AG09309 (cell line): ENCODE results near the gene PPP1R16B.

Experiments
- DNase-seq: peaks from one replicate; pipeline ENCODE4 v3.0.0-alpha.2; 2010; ENCODE audit warnings: low read depth
- H3K4me3 ChIP-seq: 2 replicates; pipeline ENCODE4 v1.5.1; 2011; ENCODE audit warnings: mild to moderate bottlenecking, low read depth, low read length, moderate library complexity; ENCODE audit not compliant: control insufficient read depth
- TF ChIP-seq, protein P1 (sequence below): IDR thresholded peaks from 2 replicates; pipeline ENCODE4 v1.5.1; 2011; ENCODE audit warnings: mild to moderate bottlenecking, low read depth, low read length, inconsistent platforms; ENCODE audit not compliant: insufficient read depth, control insufficient read depth; ENCODE audit errors: missing control alignments

The PPP1R16B gene

DNA sequence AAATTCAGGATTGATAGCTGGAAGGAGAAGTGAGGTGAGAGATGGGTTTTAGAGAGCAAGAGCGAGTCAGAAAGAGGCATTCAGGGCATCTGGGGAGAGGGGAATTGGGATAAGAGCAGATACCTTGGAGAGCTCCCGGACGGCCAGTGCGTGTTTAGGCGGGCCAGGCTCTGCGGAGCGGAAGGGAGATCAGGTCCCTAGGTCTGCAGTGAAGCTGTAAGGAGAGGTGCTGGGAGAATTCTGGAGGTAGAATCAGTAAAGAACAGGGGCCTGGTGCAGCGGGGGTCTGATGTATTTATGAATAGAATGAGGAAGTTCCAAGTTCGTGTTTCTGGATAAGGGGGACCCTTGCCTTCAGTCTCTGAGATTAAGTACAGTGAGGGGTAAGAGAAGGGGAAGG, 73.4 kb downstream of the PPP1R16B start:
- TF ChIP-seq, protein P1, sequence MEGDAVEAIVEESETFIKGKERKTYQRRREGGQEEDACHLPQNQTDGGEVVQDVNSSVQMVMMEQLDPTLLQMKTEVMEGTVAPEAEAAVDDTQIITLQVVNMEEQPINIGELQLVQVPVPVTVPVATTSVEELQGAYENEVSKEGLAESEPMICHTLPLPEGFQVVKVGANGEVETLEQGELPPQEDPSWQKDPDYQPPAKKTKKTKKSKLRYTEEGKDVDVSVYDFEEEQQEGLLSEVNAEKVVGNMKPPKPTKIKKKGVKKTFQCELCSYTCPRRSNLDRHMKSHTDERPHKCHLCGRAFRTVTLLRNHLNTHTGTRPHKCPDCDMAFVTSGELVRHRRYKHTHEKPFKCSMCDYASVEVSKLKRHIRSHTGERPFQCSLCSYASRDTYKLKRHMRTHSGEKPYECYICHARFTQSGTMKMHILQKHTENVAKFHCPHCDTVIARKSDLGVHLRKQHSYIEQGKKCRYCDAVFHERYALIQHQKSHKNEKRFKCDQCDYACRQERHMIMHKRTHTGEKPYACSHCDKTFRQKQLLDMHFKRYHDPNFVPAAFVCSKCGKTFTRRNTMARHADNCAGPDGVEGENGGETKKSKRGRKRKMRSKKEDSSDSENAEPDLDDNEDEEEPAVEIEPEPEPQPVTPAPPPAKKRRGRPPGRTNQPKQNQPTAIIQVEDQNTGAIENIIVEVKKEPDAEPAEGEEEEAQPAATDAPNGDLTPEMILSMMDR, result no peak
- no peak for DNase-seq
- no peak overlapping the region for H3K4me3 ChIP-seq

DNA sequence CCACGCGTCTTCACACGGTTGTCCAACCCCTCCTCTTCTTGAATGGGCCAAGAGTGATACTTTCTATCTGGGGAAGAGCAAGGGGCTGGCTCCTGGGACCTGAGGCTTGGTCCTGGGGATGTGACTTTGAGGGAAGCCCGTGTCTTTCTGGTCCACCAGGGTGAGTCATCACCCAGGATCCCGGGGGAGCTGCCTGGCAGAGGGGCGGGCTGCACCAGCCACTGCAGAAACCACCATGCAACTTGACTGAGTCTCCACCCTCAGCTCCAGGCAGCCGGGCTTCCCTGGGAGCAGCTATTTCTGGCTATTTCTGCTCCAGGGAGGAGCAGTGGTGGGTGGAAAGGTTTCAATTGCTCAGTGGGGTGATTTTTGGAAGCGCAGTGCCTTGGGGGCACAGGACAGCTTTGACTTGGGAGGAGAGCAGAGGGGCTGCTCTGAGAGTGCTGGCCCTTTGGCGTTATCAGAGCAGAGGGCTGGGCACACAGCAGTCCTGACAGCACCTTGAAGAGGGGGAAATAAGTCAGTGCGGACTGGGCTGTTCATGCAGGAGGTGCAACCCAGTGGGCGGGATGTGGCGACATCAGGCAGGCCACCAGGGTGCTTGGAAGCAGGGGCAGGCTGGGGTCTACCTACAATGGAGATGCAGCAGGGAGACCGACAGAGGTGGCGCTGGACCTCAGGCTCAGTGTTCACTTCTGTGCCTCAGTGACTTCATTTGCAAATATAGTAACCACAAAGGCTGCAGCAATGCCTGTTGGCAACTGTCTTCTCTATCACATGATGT, 75.6 kb downstream of the PPP1R16B start:
- DNase-seq, result no peak
- TF ChIP-seq, protein P1, result no peak
- no peak overlapping the region for H3K4me3 ChIP-seq

DNA sequence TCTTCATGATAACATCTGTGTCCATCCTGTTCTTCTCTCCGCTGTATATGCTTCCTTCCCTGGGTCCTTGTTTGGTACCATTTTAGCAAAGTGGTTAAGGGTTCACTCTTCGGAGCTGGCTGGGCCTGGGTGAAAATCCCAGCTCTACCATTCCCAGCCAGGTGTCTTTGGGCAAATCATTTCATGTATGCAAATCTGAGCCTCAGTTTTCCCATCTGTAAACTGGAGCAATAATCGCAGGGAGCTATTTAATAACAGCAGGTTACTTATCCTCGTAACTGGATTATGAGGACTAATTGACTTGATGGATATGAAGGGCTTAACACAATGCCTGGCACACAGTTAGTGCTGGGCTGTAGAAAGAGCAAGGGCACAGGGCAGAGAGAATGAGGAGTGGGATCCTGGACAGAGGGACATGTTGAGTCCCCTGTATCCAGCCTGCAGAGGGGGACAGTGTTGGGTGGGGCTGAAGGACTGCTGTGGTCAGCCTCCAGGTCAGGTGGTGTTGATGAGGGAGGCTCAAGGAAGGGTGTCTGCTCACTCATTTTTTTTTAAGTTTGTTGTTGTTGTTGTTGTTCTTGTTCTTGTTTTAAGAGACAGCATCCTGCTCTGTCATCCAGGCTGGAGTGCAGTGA, 76.4 kb downstream of the PPP1R16B start:
- TF ChIP-seq, protein P1, result no peak
- H3K4me3 ChIP-seq, result no peak overlapping the region
- no peak for DNase-seq

DNA sequence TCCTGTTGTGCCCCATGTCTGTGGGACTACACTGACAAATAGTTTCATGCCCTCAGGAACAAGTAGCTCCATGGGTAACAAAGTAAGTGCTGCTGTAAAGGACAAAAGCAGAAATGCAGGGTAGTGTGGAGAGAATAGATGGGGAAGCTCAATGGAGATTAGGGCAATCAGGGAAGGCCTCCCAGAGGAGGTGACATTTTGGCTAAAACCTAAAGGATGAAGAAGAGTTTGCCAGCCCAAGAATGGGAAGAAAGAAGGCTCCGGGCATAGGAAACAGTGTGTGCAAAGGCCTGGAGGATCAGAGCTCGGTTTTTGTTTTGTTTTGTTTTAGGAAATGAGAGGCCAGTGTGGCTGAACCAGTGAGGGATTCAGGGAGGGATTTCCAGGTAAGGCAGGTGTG, 77.1 kb downstream of the PPP1R16B start:
- TF ChIP-seq, protein P1, result no peak
- no peak for DNase-seq
- no peak overlapping the region for H3K4me3 ChIP-seq

DNA sequence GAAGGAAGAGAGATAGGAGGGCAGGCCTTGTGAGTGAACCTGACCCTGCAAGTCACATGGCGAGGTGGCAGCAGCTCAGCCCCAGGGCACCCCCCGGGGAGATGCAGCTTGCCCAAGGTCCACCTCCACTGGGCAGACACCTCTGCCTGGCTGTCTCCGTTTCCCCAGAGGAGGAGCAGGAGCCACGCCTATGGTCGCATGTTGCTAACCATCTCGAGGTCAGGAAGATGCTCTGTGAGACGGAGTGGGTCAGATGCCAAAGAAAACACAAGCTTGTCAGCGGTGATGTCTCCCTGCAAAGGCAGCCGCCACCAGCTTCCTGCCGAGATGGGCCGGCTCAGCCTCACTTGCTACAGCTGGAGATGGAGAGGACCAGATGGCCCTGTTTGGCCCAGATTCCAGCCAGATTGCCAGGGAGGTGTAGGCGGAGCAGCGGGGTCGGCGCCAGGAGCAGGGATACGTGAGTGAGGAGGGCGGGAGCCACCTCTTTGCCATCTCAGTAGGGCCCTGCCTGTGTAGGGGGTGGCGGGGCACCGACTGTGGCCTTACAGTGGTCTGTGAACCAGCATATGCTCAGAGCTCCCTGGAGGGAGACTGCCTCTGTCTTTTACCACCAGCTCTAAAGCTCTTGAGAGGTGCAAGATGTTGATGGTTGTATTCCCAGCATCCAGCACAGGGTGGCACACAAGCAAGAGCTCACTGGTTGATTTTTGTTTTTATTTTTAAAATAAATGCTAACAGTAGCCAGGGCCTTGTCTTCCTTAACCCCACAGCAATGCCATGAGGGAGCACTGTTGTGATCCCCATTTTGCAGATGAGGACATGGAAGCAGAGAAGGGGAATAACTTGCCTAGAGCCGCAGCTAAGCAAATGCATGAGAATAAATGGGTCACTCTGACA, 77.8 kb downstream of the PPP1R16B start:
- DNase-seq, result no peak
- no peak overlapping the region for H3K4me3 ChIP-seq
- TF ChIP-seq, protein P1, result no peak

DNA sequence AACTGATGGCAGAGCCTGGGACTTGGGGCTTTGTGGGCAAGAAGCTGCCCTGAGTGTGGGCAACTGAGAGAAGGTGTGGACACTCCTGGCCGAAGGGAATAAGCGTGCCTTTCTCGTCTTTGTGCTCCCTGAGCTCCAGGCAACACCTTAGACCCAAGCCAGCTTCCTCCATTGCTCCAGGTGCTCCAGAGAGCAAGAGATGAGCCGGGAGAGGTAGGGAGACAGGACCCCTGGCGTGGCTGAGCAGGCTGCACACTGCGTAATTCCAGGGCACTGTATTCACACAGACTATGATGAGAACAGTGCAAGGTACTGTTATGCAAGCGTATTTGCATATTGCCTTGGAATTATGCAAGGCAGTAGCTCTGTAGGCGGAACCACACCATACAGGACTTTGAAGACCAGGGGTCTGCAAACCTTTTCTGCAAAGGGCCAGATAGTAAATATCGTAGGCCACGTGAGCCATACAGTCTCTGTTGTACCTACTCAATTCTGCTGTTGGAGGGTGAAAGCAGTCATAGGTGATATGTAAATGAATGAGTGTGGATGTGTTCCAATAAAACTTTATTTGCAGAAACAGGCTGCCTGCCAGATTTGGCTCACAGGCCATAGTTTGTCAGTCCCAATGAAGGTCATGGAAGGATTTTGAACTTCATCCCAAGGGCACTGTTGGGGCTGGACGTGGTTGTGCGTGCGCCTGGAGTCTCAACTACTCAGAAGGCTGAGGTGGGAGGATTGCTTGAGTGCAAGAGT, 78.7 kb downstream of the PPP1R16B start:
- TF ChIP-seq, protein P1, result no peak

More for the DNA sequence above, 78.7 kb downstream of the PPP1R16B start:
- DNase-seq, result no peak
- no peak overlapping the region for H3K4me3 ChIP-seq
